A549 (cell line): ENCODE results near the gene CILP2. TPM values are rescaled to one million over a fixed set of nuclear protein-coding genes. Genes with fewer than 3 reads are reported as not detected.

Source experiments
- ATAC-seq, 2 experiments: fragments of 200-7000 bp in 1 of 2; fragments of >200 bp in 1 of 2; cut with Nextera tagmentation in 1 of 2; cut with Tn5 transposase in 1 of 2; 3 replicates each; pipeline versions ENCODE4 v1.8.0 to v1.9.1; 2018 to 2020; ENCODE audit warnings: mild to moderate bottlenecking in 1 of 2, moderate library complexity in 1 of 2
- CTCF ChIA-PET: fragments of 300-600 bp; sonication (Branson Sonifier 250); formaldehyde crosslinking; extraction: SDS; loops from one replicate; lab custom pipeline; 2021; ENCODE audit warnings: antibody characterized with exemption, inconsistent platforms; lab: Yijun Ruan, JAX
- POLR2A ChIA-PET: fragments of 350-600 bp; formaldehyde crosslinking; extraction: SDS; loops from one replicate; lab custom pipeline; 2021; ENCODE audit warnings: antibody characterized with exemption, inconsistent platforms; lab: Yijun Ruan, JAX
- DNase-seq, 2 experiments: peaks; one replicate each; pipeline versions ENCODE4 v3.0.0 to v3.0.0-alpha.2; 2011 to 2016; ENCODE audit warnings: low read depth in 1 of 2, low spot score in 1 of 2
- FAIRE-seq: peaks from 2 replicates; lab custom pipeline; 2011; peaks lifted over from hg19 to GRCh38; lab: Jason Lieb, UNC
- H3K27ac ChIP-seq, 2 experiments: fragments of >200 bp; sonication (Bioruptor Twin); formaldehyde crosslinking; 3 replicates each; pipeline ENCODE4 v1.5.1; 2016 to 2017
- H3K4me1 ChIP-seq: fragments of >200 bp; sonication (Bioruptor Twin); formaldehyde crosslinking; 3 replicates; pipeline ENCODE4 v1.6.1; 2016
- H3K4me2 ChIP-seq: fragments of >200 bp; sonication (Bioruptor Twin); formaldehyde crosslinking; 3 replicates; pipeline ENCODE4 v1.6.1; 2016
- H3K4me3 ChIP-seq: fragments of >200 bp; sonication (Bioruptor Twin); formaldehyde crosslinking; 3 replicates; pipeline ENCODE4 v1.5.1; 2016
- H3K9me3 ChIP-seq: fragments of >200 bp; sonication (Bioruptor Twin); formaldehyde crosslinking; 3 replicates; pipeline ENCODE4 v1.6.1; 2016
- BCL3 ChIP-seq: fragments of >200 bp; sonication (Bioruptor Twin); formaldehyde crosslinking; IDR thresholded peaks from 3 replicates; pipeline ENCODE4 v1.6.1; 2016
- CEBPB ChIP-seq, 2 experiments: fragments of >200 bp in 1 of 2; sonication (Bioruptor Twin) in 1 of 2; formaldehyde crosslinking in 1 of 2; IDR thresholded peaks; 2 replicates each; pipeline ENCODE4 v1.6.1; 2012 to 2016
- EP300 ChIP-seq, 2 experiments: fragments of >200 bp; sonication (Bioruptor Twin); formaldehyde crosslinking; IDR thresholded peaks; 2 replicates in 1 of 2; 3 replicates in 1 of 2; pipeline ENCODE4 v1.6.1; 2016 to 2017
- ESRRA ChIP-seq: fragments of 150-350 bp; IDR thresholded peaks from 2 replicates; pipeline ENCODE4 v1.6.1; 2014; ENCODE audit warnings: mild to moderate bottlenecking, low read length, borderline replicate concordance
- FOSL2 ChIP-seq, 2 experiments: fragments of 450-650 bp in 1 of 2; fragments of >200 bp in 1 of 2; sonication (Bioruptor Twin) in 1 of 2; formaldehyde crosslinking; IDR thresholded peaks; 2 replicates each; pipeline versions ENCODE4 v1.5.0 to v1.6.1; 2016 to 2020; ENCODE audit warnings: mild to moderate bottlenecking in 1 of 2, moderate library complexity in 1 of 2
- HES2 ChIP-seq: fragments of >200 bp; sonication (Bioruptor Twin); formaldehyde crosslinking; IDR thresholded peaks from 2 replicates; pipeline ENCODE4 v1.6.1; 2016
- HEYL ChIP-seq: fragments of 250-450 bp; sonication (Bioruptor Pico); IDR thresholded peaks from 2 replicates; pipeline ENCODE4 v1.8.0; 2021; ENCODE audit warnings: mild to moderate bottlenecking, moderate library complexity
- JUN ChIP-seq, 2 experiments: fragments of >200 bp; sonication (Bioruptor Twin); formaldehyde crosslinking; IDR thresholded peaks; 2 replicates in 1 of 2; 3 replicates in 1 of 2; pipeline ENCODE4 v1.6.1; 2016 to 2017
- KDM5A ChIP-seq: fragments of 200-600 bp; sonication (generic); IDR thresholded peaks from 2 replicates; pipeline ENCODE4 v1.6.1; 2016; ENCODE audit warnings: antibody characterized with exemption, mild to moderate bottlenecking
- NFE2L2 ChIP-seq: fragments of 150-350 bp; conservative IDR thresholded peaks from 2 replicates; pipeline ENCODE4 v1.6.1; 2014; ENCODE audit warnings: low read length
- NR3C1 ChIP-seq: fragments of >200 bp; sonication (Bioruptor Twin); formaldehyde crosslinking; IDR thresholded peaks from 3 replicates; pipeline ENCODE4 v1.6.1; 2017
- PHF8 ChIP-seq: fragments of 200-600 bp; sonication (generic); IDR thresholded peaks from 2 replicates; pipeline ENCODE4 v1.6.1; 2016; ENCODE audit warnings: low read depth, mild to moderate bottlenecking, antibody characterized with exemption, moderate library complexity, borderline replicate concordance
- POLR2A ChIP-seq: IDR thresholded peaks from 2 replicates; pipeline ENCODE4 v1.6.1; 2012; ENCODE audit warnings: mild to moderate bottlenecking, low read length
- REST ChIP-seq: fragments of 200-600 bp; sonication (generic); IDR thresholded peaks from 2 replicates; pipeline ENCODE4 v1.6.1; 2016; ENCODE audit warnings: antibody characterized with exemption, mild to moderate bottlenecking, moderate library complexity
- RFX5 ChIP-seq: fragments of 450-650 bp; IDR thresholded peaks from 2 replicates; pipeline ENCODE4 v1.7.1; 2014; ENCODE audit warnings: antibody characterized with exemption, mild to moderate bottlenecking, moderate library complexity
- ZFP36 ChIP-seq: fragments of 450-650 bp; IDR thresholded peaks from 2 replicates; pipeline ENCODE4 v1.6.1; 2014; ENCODE audit warnings: borderline replicate concordance; ENCODE audit not compliant: partially characterized antibody
- ZNF302 ChIP-seq: fragments of 250-450 bp; sonication (Bioruptor Pico); IDR thresholded peaks from 2 replicates; pipeline ENCODE4 v1.9.0; 2021; ENCODE audit warnings: inconsistent platforms, mild to moderate bottlenecking, moderate library complexity
- WGBS: methylation state at CpG from one replicate; pipeline ENCODE4 v1.1.6; 2017; ENCODE audit errors: missing lambda C conversion rate; 5-methylcytosine and 5-hydroxymethylcytosine counted together
- polyA plus RNA-seq, 4 experiments: library from polyadenylated mRNA; depleted of rRNA in 3 of 4; stranded (reverse); fragments of >200 nt; fragmentation: RNase III in 1 of 4; extraction: RNeasy Plus Mini Kit Qiagen cat#74134 plus additional on column Dnase treatment in 1 of 4; gene quantifications; 2 replicates in 3 of 4; 3 replicates in 1 of 4; pipeline ENCODE4 v1.2.3, GENCODE V29; 2011 to 2017

Gene CILP2
- polyA plus RNA-seq, 2 of the 4 experiments (the other 2 are of a cell fraction), result 0.17 TPM

- H3K4me3 ChIP-seq, result no peak overlapping the region
- H3K9me3 ChIP-seq, result no peaks in the 10 kb centered on the region
- no peak for DNase-seq
- no peak overlapping the region for H3K4me2 ChIP-seq
- TF ChIP-seq ZNF302 (CRISPR knock-in tag) (no peak), REST (no peak), BCL3 (no peak), ESRRA (no peak), FOSL2 (IDR thresholded peaks at IDR 0.05) (no peak), FOSL2 (CRISPR knock-in tag; IDR thresholded peaks at IDR 0.05) (no peak), NFE2L2 (no peak), HES2 (no peak), HEYL (CRISPR knock-in tag) (no peak), CEBPB (IDR thresholded peaks at IDR 0.05) (no peak), RFX5 (no peak), EP300 (IDR thresholded peaks at IDR 0.05) (no peak), NR3C1 (no peak), POLR2A (no peak), ZFP36 (no peak), JUN (IDR thresholded peaks at IDR 0.05) (no peak)
- CTCF ChIA-PET, result interaction anchor here (0.7 to 4.9 kb wide), 28 partner anchors 8 to 444 kb away, joined by 3 to 53 read pairs (median 5); partner anchors contain the start of genes GATAD2A, NDUFA13 and TSSK6
- ATAC-seq, result no peak
- 75% methylated on average over 7 of the region's 15 CpGs for WGBS
- POLR2A ChIA-PET, result no interaction called here
- no peak overlapping the region for H3K27ac ChIP-seq
- FAIRE-seq, result no peak
- H3K4me1 ChIP-seq, result peaks cover 20% of the 10 kb centered on the region; the same call in 2 of the 3 replicates
These were observed 46.6 kb upstream of the CILP2 start for GRCh38 chr19:19491321-19492025.

GRCh38 chr19:19492026-19492610 lies 45.9 kb upstream of the CILP2 start:
- ChIA-PET CTCF (interaction anchor here (0.6 to 4.9 kb wide), 8 partner anchors 11 to 945 kb away, joined by 3 to 53 read pairs (median 4); no protein-coding TSS in a partner anchor), POLR2A (no interaction called here)
- WGBS, result 86% methylated on average over 12 of the region's 21 CpGs

More at GRCh38 chr19:19492026-19492610, 45.9 kb upstream of the CILP2 start:
- FAIRE-seq (no peak), DNase-seq (no peak)
- Histone ChIP-seq H3K4me3 (no peak overlapping the region), H3K4me2 (no peak overlapping the region), H3K9me3 (no peaks in the 10 kb centered on the region)
- TF ChIP-seq CEBPB (IDR thresholded peaks at IDR 0.05) (no peak), PHF8 (no peak), KDM5A (no peak)
- TF ChIP-seq, all 56 proteins: peak for 0
- H3K4me1 ChIP-seq, result peaks cover 20% of the 10 kb centered on the region; the same call in 2 of the 3 replicates
- no peak for ATAC-seq
- H3K27ac ChIP-seq, result no peak overlapping the region
